Lower leg skin (tissue), 4 donors: Measurements from ENCODE around the gene SEPTIN7. TPM values are rescaled to one million over a fixed set of nuclear protein-coding genes. Genes with fewer than 3 reads are reported as not detected.

Experiments used
- DNase-seq, 2 donors: peaks; one replicate each; pipeline ENCODE4 v3.0.0-alpha.2; 2019; ENCODE audit warnings: low spot score in 2 of 2
- H3K4me3 ChIP-seq: fragments of 200-600 bp; sonication (generic); 2 replicates; pipeline ENCODE4 v1.5.1; 2017; ENCODE audit warnings: mild to moderate bottlenecking, low read depth; ENCODE audit not compliant: poor library complexity, severe bottlenecking
- CTCF ChIP-seq, 3 donors: fragments of 450-650 bp; IDR thresholded peaks; one replicate each; pipeline ENCODE4 v1.5.1; 2016; ENCODE audit warnings: antibody characterized with exemption in 3 of 3, mild to moderate bottlenecking in 3 of 3, moderate library complexity in 2 of 3
- POLR2A ChIP-seq, 2 donors: fragments of 450-650 bp; IDR thresholded peaks; one replicate each; pipeline ENCODE4 v1.6.1; 2016 to 2017; ENCODE audit warnings: antibody characterized with exemption in 2 of 2, mild to moderate bottlenecking in 1 of 2, moderate library complexity in 1 of 2
- WGBS, 2 donors: methylation state at CpG; one replicate each; pipeline ENCODE4 v1.1.5; 2018; 5-methylcytosine and 5-hydroxymethylcytosine counted together
- intact Hi-C: fragments of 100-400 bp; cut with DNase I; formaldehyde crosslinking; loops from one replicate; pipeline ENCODE4 v1.15.0; 2023; ENCODE audit warnings: low total_unique reads
- total RNA-seq, 4 donors: library from RNA; depleted of rRNA; stranded (reverse); fragments of >200 nt; gene quantifications; one replicate each; pipeline ENCODE4 v1.1.0, GENCODE V29; 2016

Gene SEPTIN7
- total RNA-seq, 4 donors from 2014 or later = 122 to 172 (median 148) TPM

- intact Hi-C loops = no loop called here
- DNase-seq = no peak
- WGBS, 2 donors = 96 to 97% methylated on average over 20 of the region's 20 CpGs
- no peak overlapping the region for H3K4me3 ChIP-seq
- TF ChIP-seq POLR2A (IDR thresholded peaks at IDR 0.05) = no peak
- TF ChIP-seq CTCF (IDR thresholded peaks at IDR 0.05) = no peak
These were observed 32.5 kb upstream of the SEPTIN7 start for GRCh38 chr7:35768346-35768745.

- DNase-seq = no peak
- TF ChIP-seq CTCF (IDR thresholded peaks at IDR 0.05) (no peak), POLR2A (IDR thresholded peaks at IDR 0.05) (no peak)
- no peak overlapping the region for H3K4me3 ChIP-seq
- intact Hi-C loops = no loop called here
These were observed 29.1 kb upstream of the SEPTIN7 start for GRCh38 chr7:35771776-35772175.

GRCh38 chr7:35773994-35774393 lies 26.9 kb upstream of the SEPTIN7 start:
- 75 to 82% methylated on average over 3 of the region's 3 CpGs for WGBS, 2 donors
- no peak for TF ChIP-seq CTCF (IDR thresholded peaks at IDR 0.05)
- no peak for TF ChIP-seq POLR2A (IDR thresholded peaks at IDR 0.05)
- no peak for DNase-seq
- intact Hi-C loops = no loop called here
- no peak overlapping the region for H3K4me3 ChIP-seq

GRCh38 chr7:35776686-35777085 lies 24.2 kb upstream of the SEPTIN7 start:
- TF ChIP-seq CTCF (IDR thresholded peaks at IDR 0.05) (no peak), POLR2A (IDR thresholded peaks at IDR 0.05) (no peak)
- no peak overlapping the region for H3K4me3 ChIP-seq
- intact Hi-C loops = no loop called here
- DNase-seq = no peak
- WGBS, 2 donors = 77 to 94% methylated on average over 1 of the region's 1 CpG

GRCh38 chr7:35777121-35777520 lies 23.7 kb upstream of the SEPTIN7 start:
- TF ChIP-seq CTCF (IDR thresholded peaks at IDR 0.05) (no peak), POLR2A (IDR thresholded peaks at IDR 0.05) (no peak)
- no peak for DNase-seq
- intact Hi-C loops = no loop called here
- H3K4me3 ChIP-seq = no peak overlapping the region

- no peak overlapping the region for H3K4me3 ChIP-seq
- 67 to 75% methylated on average over 1 of the region's 1 CpG for WGBS, 2 donors
- TF ChIP-seq CTCF (IDR thresholded peaks at IDR 0.05) (no peak), POLR2A (IDR thresholded peaks at IDR 0.05) (no peak)
- intact Hi-C loops = no loop called here
- DNase-seq = no peak
These were observed 20.8 kb upstream of the SEPTIN7 start for GRCh38 chr7:35780070-35780469.
